ENCODE data around the gene RASD2. TPM values are rescaled to one million over a fixed set of nuclear protein-coding genes. Genes with fewer than 3 reads are reported as not detected.

The RASD2 gene
- total RNA-seq, 1 experiment from 2014 or later, result not detected

- DNase-seq (ENCODE audit: low spot score), result no peak
- in situ Hi-C loops (cut with HindIII; ENCODE audit: low sequenced_read_pairs), result no loop called here
These were observed 3.4 kb upstream of the RASD2 start for GRCh38 chr22:35537232-35537631.

GRCh38 chr22:35538801-35539321, 1.8 kb upstream of the RASD2 start:
- in situ Hi-C loops (cut with HindIII; ENCODE audit: low sequenced_read_pairs), result no loop called here
- no peak for DNase-seq (ENCODE audit: low spot score)

- peak; percentile 22 for DNase-seq (ENCODE audit: low spot score)
- in situ Hi-C loops (cut with HindIII; ENCODE audit: low sequenced_read_pairs), result no loop called here
These were observed 1.1 kb upstream of the RASD2 start for GRCh38 chr22:35539487-35539886.

GRCh38 chr22:35539910-35540594, 579 bp upstream of the RASD2 start:
- in situ Hi-C loops (cut with HindIII; ENCODE audit: low sequenced_read_pairs), result no loop called here
- DNase-seq (ENCODE audit: low spot score), result peak; percentile 51

GRCh38 chr22:35541254-35541748, 670 bp downstream of the RASD2 start:
- peak; percentile 19 for DNase-seq (ENCODE audit: low spot score)
- in situ Hi-C loops (cut with HindIII; ENCODE audit: low sequenced_read_pairs), result no loop called here

- DNase-seq (ENCODE audit: low spot score), result peak; percentile 11
- in situ Hi-C loops (cut with HindIII; ENCODE audit: low sequenced_read_pairs), result no loop called here
These were observed 1.7 kb downstream of the RASD2 start for GRCh38 chr22:35542157-35542938.

GRCh38 chr22:35542939-35543516, 2.4 kb downstream of the RASD2 start:
- DNase-seq (ENCODE audit: low spot score), result no peak
- in situ Hi-C loops (cut with HindIII; ENCODE audit: low sequenced_read_pairs), result no loop called here

- in situ Hi-C loops (cut with HindIII; ENCODE audit: low sequenced_read_pairs), result no loop called here
- DNase-seq (ENCODE audit: low spot score), result no peak
These were observed 3.1 kb downstream of the RASD2 start for GRCh38 chr22:35543702-35544101.

- no peak for DNase-seq (ENCODE audit: low spot score)
- in situ Hi-C loops (cut with HindIII; ENCODE audit: low sequenced_read_pairs), result no loop called here
These were observed 3.6 kb downstream of the RASD2 start for GRCh38 chr22:35544189-35544588.

- DNase-seq (ENCODE audit: low spot score), result no peak
- in situ Hi-C loops (cut with HindIII; ENCODE audit: low sequenced_read_pairs), result no loop called here
These were observed 4.2 kb downstream of the RASD2 start for GRCh38 chr22:35544827-35545226.

GRCh38 chr22:35546886-35547285, 6.3 kb downstream of the RASD2 start:
- DNase-seq (ENCODE audit: low spot score), result no peak
- in situ Hi-C loops (cut with HindIII; ENCODE audit: low sequenced_read_pairs), result no loop called here

- in situ Hi-C loops (cut with HindIII; ENCODE audit: low sequenced_read_pairs), result no loop called here
- DNase-seq (ENCODE audit: low spot score), result no peak
These were observed 7.5 kb downstream of the RASD2 start for GRCh38 chr22:35547987-35548721.

GRCh38 chr22:35548722-35549112, 8.1 kb downstream of the RASD2 start:
- in situ Hi-C loops (cut with HindIII; ENCODE audit: low sequenced_read_pairs), result no loop called here
- DNase-seq (ENCODE audit: low spot score), result no peak

GRCh38 chr22:35549328-35549727, 8.7 kb downstream of the RASD2 start:
- in situ Hi-C loops (cut with HindIII; ENCODE audit: low sequenced_read_pairs), result no loop called here
- peak; percentile 27 for DNase-seq (ENCODE audit: low spot score)

GRCh38 chr22:35551549-35552177, 11.0 kb downstream of the RASD2 start:
- in situ Hi-C loops (cut with HindIII; ENCODE audit: low sequenced_read_pairs), result no loop called here
- no peak for DNase-seq (ENCODE audit: low spot score)

- no peak for DNase-seq (ENCODE audit: low spot score)
- in situ Hi-C loops (cut with HindIII; ENCODE audit: low sequenced_read_pairs), result no loop called here
These were observed 11.7 kb downstream of the RASD2 start for GRCh38 chr22:35552196-35552842.

GRCh38 chr22:35552846-35553245, 12.2 kb downstream of the RASD2 start:
- no peak for DNase-seq (ENCODE audit: low spot score)
- in situ Hi-C loops (cut with HindIII; ENCODE audit: low sequenced_read_pairs), result no loop called here

- in situ Hi-C loops (cut with HindIII; ENCODE audit: low sequenced_read_pairs), result no loop called here
- DNase-seq (ENCODE audit: low spot score), result no peak
These were observed 12.7 kb downstream of the RASD2 start for GRCh38 chr22:35553341-35553740.

All from G401 (cell line).